Neural progenitor cell (in vitro differentiated cells): ENCODE data around the gene RIPPLY3. TPM values are rescaled to one million over a fixed set of nuclear protein-coding genes. Genes with fewer than 3 reads are reported as not detected.

Experiments
- DNase-seq: peaks from one replicate; pipeline ENCODE4 v3.0.0-alpha.2; 2016; ENCODE audit warnings: low spot score
- H2AFZ ChIP-seq: fragments of 200-600 bp; sonication (generic); replicated peaks from 2 replicates; pipeline ENCODE4 v1.6.1; 2016; ENCODE audit warnings: antibody characterized with exemption
- H3F3A ChIP-seq: fragments of 200-600 bp; sonication (generic); 2 replicates; pipeline ENCODE4 v1.6.1; 2016; ENCODE audit warnings: antibody characterized with exemption, low read depth
- H3K27ac ChIP-seq: fragments of 200-600 bp; sonication (generic); 2 replicates; pipeline ENCODE4 v1.5.1; 2016; ENCODE audit warnings: mild to moderate bottlenecking
- H3K27me3 ChIP-seq: fragments of 200-600 bp; sonication (generic); 2 replicates; pipeline ENCODE4 v1.6.1; 2016; ENCODE audit warnings: mild to moderate bottlenecking, moderate library complexity
- H3K36me3 ChIP-seq: fragments of 200-600 bp; sonication (generic); 2 replicates; pipeline ENCODE4 v1.5.1; 2016
- H3K4me1 ChIP-seq: fragments of 200-600 bp; sonication (generic); 2 replicates; pipeline ENCODE4 v1.6.1; 2016; ENCODE audit warnings: mixed run types
- H3K4me2 ChIP-seq: fragments of 200-600 bp; sonication (generic); 2 replicates; pipeline ENCODE4 v1.6.1; 2016
- H3K4me3 ChIP-seq: fragments of 200-600 bp; sonication (generic); 2 replicates; pipeline ENCODE4 v1.5.1; 2016
- H3K79me2 ChIP-seq: fragments of 200-600 bp; sonication (generic); 2 replicates; pipeline ENCODE4 v1.6.1; 2016; ENCODE audit warnings: low read depth
- H3K9ac ChIP-seq: fragments of 200-600 bp; sonication (generic); 2 replicates; pipeline ENCODE4 v1.6.1; 2016
- H3K9me3 ChIP-seq: fragments of 200-600 bp; sonication (generic); 2 replicates; pipeline ENCODE4 v1.5.1; 2016; ENCODE audit warnings: low read depth
- H4K20me1 ChIP-seq: fragments of 200-600 bp; sonication (generic); 2 replicates; pipeline ENCODE4 v1.6.1; 2016; ENCODE audit warnings: low read depth
- H3K27ac Mint-ChIP-seq: 3 replicates; pipeline ENCODE4 v1.8.0; 2021; ENCODE audit warnings: mixed read lengths
- H3K27me3 Mint-ChIP-seq: 2 replicates; pipeline ENCODE4 v1.8.0; 2022; ENCODE audit warnings: low read depth, mild to moderate bottlenecking, inconsistent platforms, moderate library complexity, mixed read lengths; ENCODE audit not compliant: insufficient read depth
- H3K36me3 Mint-ChIP-seq: 3 replicates; pipeline ENCODE4 v1.8.0; 2021; ENCODE audit warnings: mixed read lengths
- H3K4me1 Mint-ChIP-seq: 3 replicates; pipeline ENCODE4 v1.8.0; 2021; ENCODE audit warnings: mixed read lengths
- H3K4me3 Mint-ChIP-seq: 3 replicates; pipeline ENCODE4 v1.8.0; 2021; ENCODE audit warnings: mild to moderate bottlenecking, moderate library complexity, mixed read lengths
- H3K9me3 Mint-ChIP-seq: 3 replicates; pipeline ENCODE4 v1.8.0; 2020; ENCODE audit warnings: mixed read lengths
- EZH2 ChIP-seq: fragments of 200-600 bp; sonication (generic); IDR thresholded peaks from 2 replicates; pipeline ENCODE4 v1.6.1; 2017; ENCODE audit warnings: antibody characterized with exemption, mild to moderate bottlenecking, moderate library complexity
- EZH2phosphoT487 ChIP-seq: fragments of 200-600 bp; sonication (generic); IDR thresholded peaks from 2 replicates; pipeline ENCODE4 v1.6.1; 2017; ENCODE audit warnings: antibody characterized with exemption
- total RNA-seq: library from RNA; depleted of rRNA; stranded (reverse); fragments of >200 nt; gene quantifications from 2 replicates; pipeline ENCODE4 v1.2.3, GENCODE V29; 2015; ENCODE audit warnings: low replicate concordance
- TF ChIP-seq, protein P1 (sequence below): fragments of 200-600 bp; sonication (generic); IDR thresholded peaks from 2 replicates; pipeline ENCODE4 v1.5.1; 2017; ENCODE audit warnings: antibody characterized with exemption, mild to moderate bottlenecking

Gene RIPPLY3
- total RNA-seq, 1 donor from 2014 or later = 2.8 TPM

DNA sequence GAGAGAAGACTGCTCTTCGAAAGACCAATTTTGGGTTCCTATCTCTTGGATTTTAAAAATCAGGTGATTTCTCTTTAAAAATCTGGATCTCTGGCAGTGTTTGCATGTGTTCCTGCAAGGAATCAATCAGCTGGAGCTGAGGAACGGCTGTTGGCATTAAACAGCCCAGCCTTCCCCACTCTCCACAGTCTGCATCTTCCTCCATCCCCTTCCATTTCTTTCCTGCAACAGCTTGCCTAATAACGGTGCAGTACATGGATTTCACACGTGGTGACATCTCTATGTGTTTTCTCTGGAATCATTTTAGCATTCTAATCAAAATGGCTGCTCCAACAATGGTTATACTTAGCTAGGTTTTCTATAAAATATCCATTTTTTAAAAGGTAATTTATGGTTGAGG lies 20.0 kb downstream of the RIPPLY3 start:
- no peaks in the 10 kb centered on the region for H3K27me3 ChIP-seq
- H3K4me3 ChIP-seq = no peak overlapping the region
- Mint-ChIP-seq H3K27me3 (no peaks in the 10 kb centered on the region), H3K9me3 (no peaks in the 10 kb centered on the region), H3K36me3 (peaks cover 1% of the 10 kb centered on the region), H3K4me3 (no peak overlapping the region), H3K27ac (no peak overlapping the region), H3K4me1 (peaks cover 8% of the 10 kb centered on the region)
- no peak overlapping the region for H3K27ac ChIP-seq
- H4K20me1 ChIP-seq = no peaks in the 10 kb centered on the region
- no peaks in the 10 kb centered on the region for H3K9me3 ChIP-seq
- no peak overlapping the region for H3K9ac ChIP-seq
- no peaks in the 10 kb centered on the region for H3K4me1 ChIP-seq
- H2AFZ ChIP-seq = peak overlapping the region; percentile 92
- DNase-seq = no peak
- TF ChIP-seq, protein P1, sequence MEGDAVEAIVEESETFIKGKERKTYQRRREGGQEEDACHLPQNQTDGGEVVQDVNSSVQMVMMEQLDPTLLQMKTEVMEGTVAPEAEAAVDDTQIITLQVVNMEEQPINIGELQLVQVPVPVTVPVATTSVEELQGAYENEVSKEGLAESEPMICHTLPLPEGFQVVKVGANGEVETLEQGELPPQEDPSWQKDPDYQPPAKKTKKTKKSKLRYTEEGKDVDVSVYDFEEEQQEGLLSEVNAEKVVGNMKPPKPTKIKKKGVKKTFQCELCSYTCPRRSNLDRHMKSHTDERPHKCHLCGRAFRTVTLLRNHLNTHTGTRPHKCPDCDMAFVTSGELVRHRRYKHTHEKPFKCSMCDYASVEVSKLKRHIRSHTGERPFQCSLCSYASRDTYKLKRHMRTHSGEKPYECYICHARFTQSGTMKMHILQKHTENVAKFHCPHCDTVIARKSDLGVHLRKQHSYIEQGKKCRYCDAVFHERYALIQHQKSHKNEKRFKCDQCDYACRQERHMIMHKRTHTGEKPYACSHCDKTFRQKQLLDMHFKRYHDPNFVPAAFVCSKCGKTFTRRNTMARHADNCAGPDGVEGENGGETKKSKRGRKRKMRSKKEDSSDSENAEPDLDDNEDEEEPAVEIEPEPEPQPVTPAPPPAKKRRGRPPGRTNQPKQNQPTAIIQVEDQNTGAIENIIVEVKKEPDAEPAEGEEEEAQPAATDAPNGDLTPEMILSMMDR = no peak
- no peak for TF ChIP-seq EZH2phosphoT487
- no peak for TF ChIP-seq EZH2
- no peaks in the 10 kb centered on the region for H3K36me3 ChIP-seq
- no peak overlapping the region for H3K4me2 ChIP-seq
- no peaks in the 10 kb centered on the region for H3K79me2 ChIP-seq
- no peaks in the 10 kb centered on the region for H3F3A ChIP-seq

DNA sequence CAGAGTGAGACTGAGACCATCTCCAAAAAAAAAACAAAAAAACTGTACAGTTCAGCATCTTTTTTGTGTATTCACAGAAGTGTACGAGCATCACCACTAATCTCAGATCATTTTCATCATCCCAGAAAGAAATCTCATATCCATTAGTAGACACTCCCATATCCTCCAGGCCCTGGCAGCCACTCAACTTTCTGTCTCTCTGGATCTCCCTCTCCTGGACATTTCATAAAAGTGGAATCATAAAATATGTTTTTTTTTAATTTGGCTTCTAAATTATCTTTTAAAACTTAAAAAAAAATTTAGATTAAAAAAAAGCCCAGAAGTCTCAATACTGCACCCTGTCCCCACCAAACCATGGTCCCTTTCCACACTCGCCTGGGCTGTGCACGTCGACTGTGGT lies 22.1 kb downstream of the RIPPLY3 start:
- Mint-ChIP-seq H3K4me1 (peaks cover 8% of the 10 kb centered on the region), H3K27ac (no peak overlapping the region), H3K36me3 (peaks cover 1% of the 10 kb centered on the region), H3K9me3 (no peaks in the 10 kb centered on the region), H3K4me3 (no peak overlapping the region), H3K27me3 (peaks cover 2% of the 10 kb centered on the region)
- Histone ChIP-seq H3F3A (no peaks in the 10 kb centered on the region), H3K9ac (no peak overlapping the region), H3K9me3 (no peaks in the 10 kb centered on the region), H4K20me1 (no peaks in the 10 kb centered on the region), H3K4me2 (no peak overlapping the region), H3K4me3 (no peak overlapping the region), H3K4me1 (no peaks in the 10 kb centered on the region), H2AFZ (no peak overlapping the region), H3K79me2 (no peaks in the 10 kb centered on the region), H3K27me3 (no peaks in the 10 kb centered on the region), H3K36me3 (no peaks in the 10 kb centered on the region), H3K27ac (no peak overlapping the region)
- DNase-seq = no peak
- TF ChIP-seq, protein P1 = no peak
- TF ChIP-seq EZH2phosphoT487 = no peak
- TF ChIP-seq EZH2 = no peak

DNA sequence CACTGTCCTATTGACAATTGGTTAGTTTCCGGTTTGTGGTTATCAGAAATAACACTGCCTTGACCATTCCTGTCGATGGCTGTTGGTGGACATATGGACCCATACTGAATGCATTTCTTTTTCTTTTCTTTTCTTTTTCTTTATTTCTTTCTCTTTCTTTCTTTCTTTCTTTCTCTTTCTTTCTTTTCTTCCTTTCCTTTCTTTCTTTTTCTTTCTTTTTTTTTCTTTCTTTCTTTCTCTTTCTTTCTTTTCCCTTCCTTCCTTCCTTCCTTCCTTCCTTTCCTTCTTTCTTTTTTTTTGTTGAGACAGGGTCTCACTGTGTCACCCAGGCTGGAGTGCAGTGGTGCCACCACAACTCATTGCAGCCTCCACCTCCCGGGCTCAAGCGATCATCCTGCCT lies 24.4 kb downstream of the RIPPLY3 start:
- H3K27me3 Mint-ChIP-seq = peaks cover 4% of the 10 kb centered on the region
- H3K27me3 ChIP-seq = no peaks in the 10 kb centered on the region
- no peak overlapping the region for H3K27ac ChIP-seq
- H2AFZ ChIP-seq = no peak overlapping the region
- H3F3A ChIP-seq = no peaks in the 10 kb centered on the region
- no peaks in the 10 kb centered on the region for H3K4me1 ChIP-seq
- no peaks in the 10 kb centered on the region for H3K79me2 ChIP-seq
- no peak overlapping the region for H3K4me2 ChIP-seq
- H3K36me3 ChIP-seq = no peaks in the 10 kb centered on the region
- TF ChIP-seq, protein P1 = no peak
- TF ChIP-seq EZH2phosphoT487 (no peak), EZH2 (no peak)
- H3K36me3 Mint-ChIP-seq = peaks cover 1% of the 10 kb centered on the region
- no peak overlapping the region for H3K27ac Mint-ChIP-seq
- H4K20me1 ChIP-seq = no peaks in the 10 kb centered on the region
- no peaks in the 10 kb centered on the region for H3K9me3 ChIP-seq
- no peaks in the 10 kb centered on the region for H3K9me3 Mint-ChIP-seq
- H3K4me1 Mint-ChIP-seq = peaks cover 8% of the 10 kb centered on the region
- no peak overlapping the region for H3K4me3 Mint-ChIP-seq
- no peak overlapping the region for H3K4me3 ChIP-seq
- no peak for DNase-seq
- H3K9ac ChIP-seq = no peak overlapping the region
